Astrocyte (in vitro differentiated cells and primary cell): ENCODE measurements around the gene CTBP1.

Experiments
- EZH2 ChIP-seq: IDR thresholded peaks from 2 replicates; pipeline ENCODE4 v1.6.1; 2012; ENCODE audit warnings: mild to moderate bottlenecking, low read length, inconsistent platforms; ENCODE audit not compliant: insufficient read depth
- TF ChIP-seq, protein P1 (sequence below): IDR thresholded peaks from 2 replicates; pipeline ENCODE4 v1.5.1; 2011; ENCODE audit warnings: low read depth, mild to moderate bottlenecking, inconsistent platforms, low read length, moderate library complexity; ENCODE audit not compliant: insufficient read depth

DNA sequence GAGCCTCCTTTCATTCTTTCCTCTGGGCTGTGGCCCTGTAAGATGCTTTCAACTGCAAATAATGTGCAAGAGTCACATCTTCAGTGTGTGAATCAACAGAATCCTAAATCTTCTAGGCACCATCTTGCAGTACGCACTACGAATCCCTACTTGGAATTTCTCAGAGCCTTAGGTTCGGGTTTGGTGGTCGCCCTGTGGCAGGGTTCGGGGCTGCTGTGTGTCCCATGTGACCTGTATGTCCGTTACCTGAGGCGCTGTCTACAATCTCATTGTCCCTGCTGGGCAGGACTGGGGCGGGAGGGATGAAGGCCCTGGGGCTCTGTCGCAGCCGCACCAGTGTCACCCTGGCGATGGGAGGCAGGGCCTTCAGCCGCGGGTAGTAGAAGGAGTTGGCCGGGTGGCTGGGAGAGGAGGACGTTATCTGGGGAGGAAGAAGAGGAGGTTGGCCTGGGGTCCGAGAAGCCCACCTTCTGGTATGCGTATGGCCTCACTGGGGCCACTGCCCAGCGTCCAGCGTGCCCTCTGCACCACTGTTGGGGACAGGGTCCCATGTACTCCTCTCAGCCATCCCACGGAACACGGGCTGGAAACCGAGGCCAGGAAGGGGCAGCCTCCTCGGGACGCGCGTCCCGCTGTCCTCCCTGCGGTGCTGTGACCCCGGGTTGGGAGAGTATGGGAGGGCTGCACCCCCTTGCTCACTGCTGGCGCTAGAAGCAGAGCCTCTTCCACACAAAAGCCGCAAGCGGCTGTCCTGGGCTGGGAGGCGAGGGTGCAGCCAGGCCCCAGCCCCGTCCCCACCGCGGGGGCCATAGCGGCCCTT is 78.6 kb downstream of the CTBP1 start:
- TF ChIP-seq, protein P1, sequence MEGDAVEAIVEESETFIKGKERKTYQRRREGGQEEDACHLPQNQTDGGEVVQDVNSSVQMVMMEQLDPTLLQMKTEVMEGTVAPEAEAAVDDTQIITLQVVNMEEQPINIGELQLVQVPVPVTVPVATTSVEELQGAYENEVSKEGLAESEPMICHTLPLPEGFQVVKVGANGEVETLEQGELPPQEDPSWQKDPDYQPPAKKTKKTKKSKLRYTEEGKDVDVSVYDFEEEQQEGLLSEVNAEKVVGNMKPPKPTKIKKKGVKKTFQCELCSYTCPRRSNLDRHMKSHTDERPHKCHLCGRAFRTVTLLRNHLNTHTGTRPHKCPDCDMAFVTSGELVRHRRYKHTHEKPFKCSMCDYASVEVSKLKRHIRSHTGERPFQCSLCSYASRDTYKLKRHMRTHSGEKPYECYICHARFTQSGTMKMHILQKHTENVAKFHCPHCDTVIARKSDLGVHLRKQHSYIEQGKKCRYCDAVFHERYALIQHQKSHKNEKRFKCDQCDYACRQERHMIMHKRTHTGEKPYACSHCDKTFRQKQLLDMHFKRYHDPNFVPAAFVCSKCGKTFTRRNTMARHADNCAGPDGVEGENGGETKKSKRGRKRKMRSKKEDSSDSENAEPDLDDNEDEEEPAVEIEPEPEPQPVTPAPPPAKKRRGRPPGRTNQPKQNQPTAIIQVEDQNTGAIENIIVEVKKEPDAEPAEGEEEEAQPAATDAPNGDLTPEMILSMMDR, result no peak
- no peak for TF ChIP-seq EZH2
